Measurements from ENCODE around the gene CGB8. TPM values are rescaled to one million over a fixed set of nuclear protein-coding genes. Genes with fewer than 3 reads are reported as not detected.
"Not testable (repeated sequence)": the region's sequence is repeated elsewhere in the genome, so short reads cannot be mapped to it uniquely, and the experiment has no call there.

CGB8 gene
- polyA plus RNA-seq, 12 donors, result 0.27 to 1.2 (median 0.71) TPM; not detected in 5

DNA sequence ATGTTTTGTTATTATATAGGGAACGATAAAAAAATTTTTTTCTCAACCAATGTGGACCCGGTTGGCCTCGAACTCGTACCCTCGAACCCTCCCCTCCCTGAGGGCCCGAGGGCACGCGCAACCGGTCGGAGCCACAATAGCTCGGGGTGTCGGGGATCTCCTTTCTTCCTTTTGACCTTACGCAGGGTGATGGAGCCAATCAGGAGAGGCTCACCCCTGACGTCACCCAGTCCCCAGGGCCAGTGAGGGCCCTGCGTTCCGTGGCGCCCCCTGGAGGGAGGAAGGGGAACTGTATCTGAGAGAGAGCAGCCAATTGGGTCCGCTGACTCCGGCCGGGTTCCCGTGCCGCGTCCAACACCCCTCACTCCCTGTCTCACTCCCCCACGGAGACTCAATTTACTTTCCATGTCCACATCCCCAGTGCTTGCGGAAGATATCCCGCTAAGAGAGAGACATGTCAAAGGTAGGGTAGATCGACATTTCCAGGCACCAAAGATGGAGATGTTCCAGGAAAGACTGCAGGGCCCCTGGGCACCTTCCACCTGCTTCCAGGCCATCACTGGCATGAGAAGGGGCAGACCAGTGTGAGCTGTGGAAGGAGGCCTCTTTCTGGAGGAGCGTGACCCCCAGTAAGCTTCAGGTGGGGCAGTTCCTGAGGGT lies 17.1 kb downstream of the CGB8 start, which contains the start of gene CGB2:
Gene CGB2 (plus strand): TSS at position 249 of the 660 bp plus-strand sequence. CDS start 206 bp downstream, at position 455.
- DNase-seq, result not testable (repeated sequence)

- DNase-seq, result not testable (repeated sequence)
These were observed 18.6 kb downstream of the CGB8 start for GRCh38 chr19:49030323-49030722.

DNA sequence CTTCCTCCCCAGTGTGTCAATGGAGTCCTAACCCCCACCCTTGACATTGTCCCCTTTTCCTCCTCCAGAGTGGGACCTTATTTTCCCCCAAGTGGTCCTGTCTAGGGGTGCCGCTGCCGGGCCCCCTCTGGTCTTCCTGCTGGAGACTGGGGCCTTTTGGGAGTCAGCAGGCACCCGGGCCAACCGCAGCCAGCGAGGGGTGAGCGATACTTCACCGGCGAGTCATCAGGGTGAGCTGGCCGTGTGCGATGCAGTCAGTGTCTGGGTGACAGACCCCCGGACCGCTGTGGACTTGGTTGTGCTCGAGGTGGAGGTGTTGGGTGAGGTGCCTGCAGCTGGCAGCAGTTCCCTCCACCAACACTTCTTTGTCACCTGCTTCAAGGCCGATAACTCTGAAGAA lies 19.2 kb downstream of the CGB8 start:
- not testable (repeated sequence) for DNase-seq

DNA sequence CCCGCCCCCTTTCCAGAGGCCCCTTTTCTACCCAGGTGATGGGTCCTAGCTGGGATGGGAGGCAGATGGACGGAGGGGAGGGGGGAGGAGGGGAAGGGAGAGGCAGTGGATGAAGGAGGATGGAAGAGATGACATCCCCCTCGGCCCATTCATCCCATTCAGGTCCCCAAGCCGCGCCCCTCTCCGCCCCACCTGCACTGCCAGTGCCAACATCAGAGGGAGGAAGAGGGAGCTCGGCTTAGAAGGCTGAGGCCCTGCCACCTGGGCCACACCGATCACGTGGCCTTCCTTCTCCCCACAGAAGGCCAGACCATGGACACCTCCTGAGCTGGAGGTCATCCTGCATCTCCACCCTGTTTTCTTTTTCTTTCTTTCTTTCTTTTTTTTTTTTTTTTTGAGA lies 20.2 kb downstream of the CGB8 start:
- DNase-seq, result not testable (repeated sequence)

DNA sequence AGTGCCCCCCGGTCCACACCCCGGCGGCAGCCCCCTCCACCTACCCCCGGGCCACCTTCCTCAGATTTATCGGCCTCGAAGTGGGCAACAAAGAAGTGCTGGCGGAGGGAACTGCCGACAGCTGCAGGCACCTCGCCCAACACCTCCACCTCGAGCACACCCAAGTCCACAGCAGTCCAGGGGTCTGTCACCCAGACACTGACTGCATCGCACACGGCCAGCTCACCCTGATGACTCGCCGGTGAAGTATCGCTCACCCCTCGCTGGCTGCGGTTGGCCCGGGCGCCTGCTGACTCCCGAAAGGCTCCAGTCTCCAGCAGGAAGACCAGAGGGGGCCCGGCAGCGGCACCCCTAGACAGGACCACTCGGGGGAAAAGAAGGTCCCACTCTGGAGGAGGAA lies 23.3 kb downstream of the CGB8 start:
- DNase-seq, result not testable (repeated sequence)

- not testable (repeated sequence) for DNase-seq
These were observed 23.8 kb downstream of the CGB8 start for GRCh38 chr19:49025088-49025487.

DNA sequence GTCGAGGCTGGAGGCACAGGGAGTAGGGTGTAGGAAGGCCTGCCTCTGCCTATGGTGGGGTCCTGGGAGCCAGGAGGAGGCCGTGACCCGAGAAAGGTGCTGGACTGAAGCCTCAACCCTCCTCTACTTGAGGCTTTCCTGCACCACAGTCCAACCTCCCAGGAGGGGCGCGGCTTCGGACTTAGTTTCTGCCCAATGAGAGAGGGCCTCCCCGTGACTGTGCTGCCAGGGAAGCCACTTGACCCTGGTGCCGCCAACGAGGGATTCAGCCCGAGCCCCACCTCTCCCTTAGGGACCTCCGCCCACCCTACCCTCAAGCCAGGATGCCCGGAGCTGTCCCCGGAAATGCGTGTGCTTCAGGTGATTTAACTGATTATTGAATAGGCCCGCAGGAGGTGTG lies 24.7 kb downstream of the CGB8 start, which contains the start of gene CGB3:
Gene CGB3 (minus strand): TSS at position 101 of the 400 bp plus-strand sequence. CDS start 362 bp downstream, outside the sequence.
- not testable (repeated sequence) for DNase-seq

DNA sequence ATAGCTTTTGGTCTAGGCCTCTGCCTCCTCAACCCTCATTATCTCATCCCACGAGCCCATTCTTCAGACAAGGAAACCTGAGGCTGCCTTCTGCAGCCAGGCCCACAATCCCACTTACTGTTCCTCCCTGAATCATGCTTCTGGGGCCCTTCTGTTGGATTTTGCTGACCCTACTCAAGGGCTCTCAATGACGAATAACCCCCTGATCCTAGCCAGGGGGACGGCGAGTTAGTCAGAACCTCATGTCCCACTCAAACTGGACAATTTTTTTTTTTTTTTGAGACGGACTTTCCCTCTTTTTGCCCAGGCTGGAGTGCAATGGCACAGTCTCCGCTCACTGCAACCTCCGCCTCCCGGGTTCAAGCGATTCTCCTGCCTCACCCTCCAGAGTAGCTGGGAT lies 26.8 kb downstream of the CGB8 start:
- no peak for DNase-seq

DNA sequence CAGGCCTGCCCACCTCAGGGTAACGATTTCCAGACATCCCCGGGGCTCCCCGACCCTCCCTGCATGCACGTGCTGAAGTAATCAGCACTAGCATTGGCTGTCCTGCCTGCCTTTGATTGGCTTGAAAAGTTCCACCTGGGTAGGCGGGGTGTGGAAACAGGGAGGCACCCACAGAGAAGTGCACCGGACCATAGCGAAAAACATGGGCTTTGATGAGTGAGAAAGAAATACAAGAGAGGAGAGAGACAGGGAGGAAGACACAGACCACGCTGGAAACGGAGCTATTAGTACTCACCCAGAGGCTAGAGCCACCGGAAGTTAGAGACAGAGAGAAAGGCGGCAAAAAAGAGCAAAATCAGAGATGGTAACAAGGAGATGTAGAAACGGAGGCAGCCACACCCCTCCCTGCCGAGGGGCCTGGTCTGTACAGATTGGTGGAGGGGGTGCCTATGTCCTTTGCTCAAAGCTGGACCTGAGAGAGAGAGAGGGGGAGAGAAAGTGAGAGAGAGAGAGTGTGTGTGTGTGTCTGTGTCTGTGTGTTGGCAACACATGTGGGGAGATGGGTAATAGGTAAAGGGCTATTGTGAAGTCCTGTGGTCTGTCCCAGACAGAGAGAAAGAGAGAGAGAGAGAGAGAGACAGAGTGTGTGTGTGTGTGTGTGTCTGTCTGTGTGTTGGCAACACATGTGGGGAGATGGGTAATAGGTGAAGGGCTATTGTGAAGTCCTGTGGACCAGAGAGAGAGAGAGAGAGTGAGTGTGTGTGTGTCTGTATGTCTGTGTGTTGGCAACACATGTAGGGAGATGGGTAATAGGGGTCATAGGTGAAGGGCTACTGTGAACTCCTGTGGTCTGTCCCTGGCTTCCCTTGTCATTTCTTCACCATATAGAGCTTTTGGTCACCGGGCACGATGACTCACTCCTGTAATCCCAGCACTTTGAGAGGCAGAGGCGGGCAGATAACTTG lies 27.7 kb downstream of the CGB8 start:
- no peak for DNase-seq

DNA sequence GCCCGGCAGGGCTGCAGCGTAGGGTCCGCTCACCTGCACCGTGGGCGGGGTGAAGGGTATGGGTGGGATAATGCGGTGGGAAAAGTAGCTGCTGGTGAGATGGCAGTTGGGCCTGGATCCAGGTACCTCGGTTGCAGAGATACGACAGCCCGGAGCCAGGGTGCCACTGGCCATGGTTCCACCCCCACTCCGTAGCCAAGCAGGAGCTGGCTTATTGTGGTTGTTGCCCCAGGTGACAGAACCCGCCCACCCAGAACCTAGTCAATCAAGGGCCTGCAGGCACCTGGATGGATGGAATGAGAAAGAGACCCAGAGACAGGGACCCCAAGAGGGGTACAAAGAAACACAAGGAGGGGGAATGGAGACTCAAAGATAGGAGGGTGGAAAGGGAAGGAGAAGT lies 28.6 kb downstream of the CGB8 start:
- DNase-seq, result no peak

DNA sequence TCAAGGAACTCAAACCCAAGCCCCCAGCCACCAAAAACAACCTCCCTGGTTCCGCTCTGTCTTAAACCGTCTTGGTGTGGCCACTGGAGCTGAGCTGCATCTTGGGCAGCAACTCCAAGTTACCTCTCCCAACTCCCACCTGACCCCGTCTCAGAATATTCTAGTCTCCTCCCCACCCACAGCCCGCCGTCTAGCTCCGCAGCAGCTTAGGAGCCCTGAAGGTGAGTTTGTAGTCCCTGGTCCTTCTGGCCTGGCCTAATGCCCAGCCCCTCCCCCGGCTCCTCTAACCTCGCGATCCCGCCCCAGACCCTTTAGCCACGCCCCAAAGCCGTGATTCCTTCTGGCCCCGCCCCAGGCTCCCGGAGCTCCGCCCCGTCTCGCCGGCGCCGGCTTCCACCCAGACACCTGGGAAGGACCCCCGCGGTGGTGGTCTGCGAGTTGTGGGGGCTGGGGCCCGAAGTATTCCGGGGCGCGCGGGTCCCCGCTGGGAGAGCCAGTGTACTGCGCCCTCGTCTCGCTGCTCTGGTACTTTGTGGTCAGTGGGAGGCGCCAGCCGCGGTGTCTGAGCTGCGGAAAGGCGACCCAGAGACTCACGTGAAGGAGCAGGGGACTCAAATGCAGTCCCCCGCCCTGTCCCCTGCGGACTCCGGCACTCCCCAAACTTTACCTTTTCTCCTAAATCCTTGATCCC lies 29.5 kb downstream of the CGB8 start:
- DNase-seq, result no peak

DNA sequence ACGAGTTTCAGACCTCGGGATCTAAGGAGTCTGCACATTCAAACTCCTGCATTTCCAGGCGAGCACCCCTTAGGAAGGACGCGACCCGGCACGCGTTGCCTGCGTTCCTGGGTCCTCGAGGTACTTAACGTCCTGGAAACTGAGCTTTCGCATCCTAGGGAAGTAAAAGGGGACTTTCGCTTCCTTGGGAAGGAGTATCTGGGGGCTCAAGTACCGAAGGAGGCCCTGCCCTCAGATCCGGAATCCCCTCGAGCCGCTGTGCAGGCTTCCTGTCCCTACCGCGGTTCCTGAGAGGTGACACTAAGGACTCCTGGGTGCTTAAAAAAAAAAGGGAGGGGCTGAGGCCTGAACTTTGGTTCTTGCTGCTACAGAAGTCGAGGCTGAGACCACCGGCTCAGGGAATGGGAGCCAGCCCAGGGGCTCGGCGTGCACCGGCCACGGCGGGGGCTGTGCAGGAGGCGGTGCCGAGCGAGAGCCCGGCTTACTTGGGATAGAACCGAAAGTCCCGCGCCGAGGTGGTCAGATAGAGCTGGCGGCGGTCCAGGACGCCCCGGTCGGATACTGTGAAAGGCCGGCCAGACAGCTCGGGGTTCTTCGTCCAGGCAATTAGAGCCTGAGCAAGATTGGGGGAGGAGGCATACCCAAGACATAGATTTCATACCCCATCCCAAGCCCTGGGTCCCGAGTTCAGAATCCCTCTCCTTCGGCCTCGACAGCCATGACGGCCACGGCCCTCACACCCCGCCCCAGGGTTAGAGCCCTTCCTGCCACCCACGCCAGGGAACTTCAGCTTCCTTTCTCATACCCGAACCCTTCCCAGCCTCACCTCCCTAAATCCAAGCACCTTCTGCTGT lies 30.3 kb downstream of the CGB8 start:
- not testable (repeated sequence) for DNase-seq

DNA sequence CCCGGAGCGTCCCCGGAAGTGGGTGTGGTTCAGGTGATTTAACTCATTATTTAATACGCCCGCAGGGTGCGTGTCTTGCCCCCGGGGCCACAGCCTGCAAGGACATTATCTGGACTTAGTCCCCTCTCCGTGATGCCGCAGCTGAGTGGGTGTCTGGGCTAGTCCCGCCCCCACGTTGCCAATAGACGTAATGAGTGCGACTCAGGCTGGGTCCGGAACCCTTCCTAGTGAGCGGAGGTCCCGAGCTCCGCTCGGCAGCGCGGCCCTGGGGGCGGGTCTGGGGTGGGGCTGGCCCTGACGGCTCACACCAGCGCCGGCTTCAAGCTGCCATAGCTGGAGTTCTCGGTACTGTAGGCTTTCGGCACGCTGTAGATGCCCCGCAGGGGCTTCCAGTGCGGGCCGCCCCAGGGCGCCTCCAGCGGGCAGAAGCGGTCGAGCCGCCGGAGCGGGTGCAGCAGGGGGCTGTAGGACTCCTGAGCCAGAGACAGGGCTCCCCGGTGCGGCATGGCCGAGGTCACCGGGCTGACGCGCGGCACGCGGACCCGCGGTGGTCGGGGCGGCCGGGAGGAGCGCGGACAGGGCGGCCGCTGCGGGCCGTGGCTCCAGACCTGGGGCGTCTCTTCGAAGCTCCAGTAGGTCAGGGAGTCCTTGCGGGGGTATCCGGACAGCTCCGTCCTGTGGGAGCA lies 31.1 kb downstream of the CGB8 start:
- DNase-seq, result no peak

GRCh38 chr19:49017041-49017665 lies 31.8 kb downstream of the CGB8 start, which contains the start of gene LHB:
LHB (minus strand) TSS chr19:49017091; CDS start chr19:49017081, 10 bp downstream.
- DNase-seq, result no peak

DNA sequence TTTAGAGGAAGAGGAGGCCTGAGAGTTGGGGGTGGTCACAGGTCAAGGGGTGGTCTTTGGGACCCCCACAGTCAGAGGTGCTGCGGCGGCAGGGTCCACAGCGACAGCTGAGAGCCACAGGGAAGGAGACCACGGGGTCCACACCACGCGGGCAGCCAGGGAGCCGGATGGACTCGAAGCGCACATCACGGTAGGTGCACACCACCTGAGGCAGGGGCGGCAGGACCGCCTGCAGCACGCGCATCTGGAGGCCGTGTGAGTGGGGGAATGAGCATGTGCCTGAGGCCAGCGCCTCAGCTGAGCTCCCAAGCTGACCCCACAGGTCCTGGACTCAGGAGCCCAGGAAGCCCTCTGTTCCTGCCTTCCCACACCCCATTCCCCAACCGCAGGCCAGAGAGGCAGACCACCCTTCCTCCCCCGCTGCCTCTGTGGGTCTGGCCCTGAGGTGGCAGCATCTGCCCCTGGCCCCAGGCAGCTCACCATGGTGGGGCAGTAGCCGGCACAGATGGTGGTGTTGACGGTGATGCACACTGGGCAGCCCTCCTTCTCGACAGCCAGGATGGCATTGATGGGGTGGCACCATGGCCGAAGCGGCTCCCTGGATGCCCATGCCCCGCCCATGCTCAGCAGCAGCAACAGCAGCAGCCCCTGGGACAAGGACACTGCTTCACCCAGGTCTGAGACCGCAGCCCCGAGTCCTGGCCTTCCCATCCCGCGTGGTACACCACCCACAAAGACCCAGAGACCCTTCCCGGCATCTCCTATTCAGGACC lies 32.7 kb downstream of the CGB8 start:
- no peak for DNase-seq

GRCh38 chr19:49014870-49015255 lies 34.0 kb downstream of the CGB8 start:
- DNase-seq, result no peak

DNA sequence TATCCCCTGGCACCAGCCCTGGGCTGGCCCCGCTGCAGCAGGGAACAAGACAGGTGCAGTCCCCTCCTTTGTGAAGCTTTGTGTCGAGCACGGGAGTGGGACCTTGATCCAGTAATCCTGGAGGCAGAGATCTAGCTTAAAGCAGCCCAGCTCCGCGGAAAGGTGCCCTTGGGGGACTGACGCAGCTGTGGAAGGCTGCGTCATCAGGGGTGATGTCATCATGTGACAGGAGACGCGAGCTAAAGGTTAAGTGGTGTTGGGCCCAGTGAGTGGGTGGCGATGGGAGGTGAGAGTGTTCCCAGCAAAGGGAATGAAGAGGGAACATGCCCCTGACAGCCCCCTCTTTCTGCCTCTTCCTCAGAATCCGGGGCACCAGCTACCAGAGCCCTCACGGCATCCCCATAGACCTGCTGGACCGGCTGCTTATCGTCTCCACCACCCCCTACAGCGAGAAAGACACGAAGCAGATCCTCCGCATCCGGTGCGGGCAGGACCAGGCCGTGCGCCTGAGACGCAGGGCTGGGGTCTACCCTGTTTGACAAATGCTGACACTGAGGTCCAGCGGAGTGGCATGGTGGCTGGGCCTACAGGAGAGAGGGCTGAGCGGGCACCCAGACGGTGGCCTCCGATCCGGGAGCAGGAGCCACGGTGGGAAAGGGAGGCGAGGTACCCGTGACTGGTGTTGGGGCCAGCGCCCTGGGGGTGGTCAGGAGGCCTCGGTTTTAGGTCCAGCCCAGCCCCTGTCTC lies 34.6 kb downstream of the CGB8 start:
- DNase-seq, result no peak

GRCh38 chr19:49011194-49011593 lies 37.7 kb downstream of the CGB8 start:
- no peak for DNase-seq

All from muscle of arm (tissue), 12 donors.